GM12801 (cell line): ENCODE results near the gene ADAM23.

Source experiments
- TF ChIP-seq, protein P1 (sequence below): IDR thresholded peaks from one replicate; pipeline ENCODE4 v1.5.1; 2011; ENCODE audit warnings: control low read depth; ENCODE audit not compliant: insufficient read length; ENCODE audit errors: extremely low read depth

ADAM23 gene

DNA sequence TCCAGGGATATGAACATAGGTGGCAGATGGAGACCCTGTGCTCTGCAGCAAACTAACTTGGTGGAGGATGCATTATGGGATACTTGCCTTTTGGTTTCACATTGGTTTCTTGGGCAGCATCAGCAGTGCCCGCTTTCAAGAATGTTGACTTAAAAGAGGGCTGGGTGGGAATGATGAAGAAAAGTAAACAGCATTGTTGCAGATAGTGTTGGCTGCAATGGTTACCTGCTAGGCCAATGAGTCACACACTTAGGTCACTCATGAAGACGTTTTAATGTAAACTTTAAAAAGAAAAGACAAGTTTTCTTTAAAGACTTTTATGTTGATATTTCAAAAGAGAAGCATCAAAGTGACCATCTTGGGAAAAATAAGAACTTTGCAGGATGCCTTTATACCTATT is 172.8 kb downstream of the ADAM23 start:
- TF ChIP-seq, protein P1, sequence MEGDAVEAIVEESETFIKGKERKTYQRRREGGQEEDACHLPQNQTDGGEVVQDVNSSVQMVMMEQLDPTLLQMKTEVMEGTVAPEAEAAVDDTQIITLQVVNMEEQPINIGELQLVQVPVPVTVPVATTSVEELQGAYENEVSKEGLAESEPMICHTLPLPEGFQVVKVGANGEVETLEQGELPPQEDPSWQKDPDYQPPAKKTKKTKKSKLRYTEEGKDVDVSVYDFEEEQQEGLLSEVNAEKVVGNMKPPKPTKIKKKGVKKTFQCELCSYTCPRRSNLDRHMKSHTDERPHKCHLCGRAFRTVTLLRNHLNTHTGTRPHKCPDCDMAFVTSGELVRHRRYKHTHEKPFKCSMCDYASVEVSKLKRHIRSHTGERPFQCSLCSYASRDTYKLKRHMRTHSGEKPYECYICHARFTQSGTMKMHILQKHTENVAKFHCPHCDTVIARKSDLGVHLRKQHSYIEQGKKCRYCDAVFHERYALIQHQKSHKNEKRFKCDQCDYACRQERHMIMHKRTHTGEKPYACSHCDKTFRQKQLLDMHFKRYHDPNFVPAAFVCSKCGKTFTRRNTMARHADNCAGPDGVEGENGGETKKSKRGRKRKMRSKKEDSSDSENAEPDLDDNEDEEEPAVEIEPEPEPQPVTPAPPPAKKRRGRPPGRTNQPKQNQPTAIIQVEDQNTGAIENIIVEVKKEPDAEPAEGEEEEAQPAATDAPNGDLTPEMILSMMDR, result no peak

DNA sequence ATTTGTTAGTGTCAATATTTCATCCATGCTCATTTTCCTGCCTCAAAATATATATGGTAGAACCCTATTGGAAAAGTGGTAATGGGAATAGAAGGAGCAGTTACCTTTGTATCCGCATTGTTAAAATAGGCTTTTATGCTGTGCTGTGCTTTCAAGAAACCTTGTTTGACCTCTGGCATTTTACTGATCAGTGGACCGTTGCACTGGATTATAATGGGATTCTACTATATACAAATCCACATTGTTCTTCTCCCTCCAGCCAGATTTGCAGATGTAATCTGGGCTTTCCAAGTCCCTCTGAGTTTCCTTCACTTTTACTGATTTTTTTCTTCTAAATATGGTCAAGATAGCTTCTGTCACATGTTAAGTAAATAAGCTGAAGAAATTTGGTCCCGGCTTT is 175.7 kb downstream of the ADAM23 start:
- TF ChIP-seq, protein P1, result no peak

DNA sequence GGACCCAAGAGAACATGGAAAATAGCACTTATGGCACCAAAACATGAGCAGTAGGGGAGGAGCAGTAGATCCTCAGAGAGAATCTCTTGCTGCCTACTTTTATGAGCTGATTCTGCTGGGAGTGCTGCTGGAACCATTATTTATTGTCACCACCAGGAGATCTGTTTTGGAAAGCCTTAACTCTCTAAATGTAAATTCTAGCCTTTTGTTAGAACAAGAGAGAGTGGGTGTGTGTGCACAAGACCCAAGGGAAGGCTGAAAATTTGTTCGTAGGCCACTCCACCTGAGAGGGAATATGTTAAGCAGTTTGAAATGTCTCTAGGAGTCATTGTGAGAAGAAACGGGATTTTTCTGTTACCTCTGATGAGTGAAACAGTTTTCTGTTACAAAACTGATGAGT is 182.8 kb downstream of the ADAM23 start:
- TF ChIP-seq, protein P1, result no peak

DNA sequence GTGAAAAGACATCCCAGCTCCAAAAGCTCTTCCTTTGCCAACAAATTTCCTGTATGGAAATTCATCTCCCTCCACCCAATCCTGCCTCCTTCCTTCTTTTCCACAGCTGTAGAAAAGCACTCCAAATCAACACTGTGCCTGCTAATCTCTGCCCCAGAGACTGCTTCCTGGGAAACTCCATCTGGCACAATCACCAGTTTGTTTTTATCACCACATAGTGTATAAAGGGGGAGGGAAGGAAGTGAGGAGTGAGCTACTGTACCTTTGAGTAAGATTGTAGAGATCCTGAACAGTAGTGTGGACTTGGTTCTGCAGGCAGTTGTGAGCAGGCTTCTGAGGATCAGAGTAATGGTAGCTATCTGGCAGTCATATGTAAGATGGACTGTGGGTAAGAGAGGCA is 184.3 kb downstream of the ADAM23 start:
- TF ChIP-seq, protein P1, result no peak

DNA sequence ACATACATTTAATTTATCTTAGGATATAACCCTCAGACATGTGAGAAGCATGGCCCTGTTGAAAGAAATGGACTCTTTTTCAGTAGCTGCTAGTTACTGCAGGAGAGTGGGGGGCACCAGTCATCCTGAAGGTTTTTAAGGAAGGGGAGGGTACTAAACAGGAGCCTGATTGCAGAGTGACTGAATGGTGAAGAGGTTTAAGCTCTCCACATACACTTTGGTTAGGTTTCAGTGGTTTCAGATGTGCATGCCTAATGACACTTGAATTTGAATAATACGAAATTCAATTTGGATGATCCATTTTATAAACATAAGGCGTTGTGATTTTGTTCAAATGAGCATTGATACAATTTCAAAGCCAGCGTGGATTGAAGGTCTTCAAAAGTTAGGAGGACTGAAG is 188.0 kb downstream of the ADAM23 start:
- TF ChIP-seq, protein P1, result no peak

DNA sequence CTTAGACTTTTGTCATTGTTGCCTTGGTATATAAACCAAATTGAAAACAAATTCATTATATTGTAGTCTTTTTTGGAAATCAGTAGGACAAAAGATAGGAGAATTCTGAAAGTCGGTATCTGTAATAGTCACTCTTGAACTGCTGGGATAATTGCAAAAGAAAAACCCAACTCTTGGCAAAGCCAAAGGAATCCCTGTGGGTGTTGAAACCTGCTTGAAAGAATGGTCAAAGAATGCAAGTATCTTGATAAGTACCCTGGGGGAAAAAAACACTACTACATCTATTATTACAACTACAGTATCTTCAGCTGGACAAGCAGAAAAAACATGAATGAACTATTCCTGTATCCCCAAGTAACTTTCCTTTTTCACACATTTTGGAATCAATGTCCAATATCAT is 191.7 kb downstream of the ADAM23 start:
- TF ChIP-seq, protein P1, result no peak

DNA sequence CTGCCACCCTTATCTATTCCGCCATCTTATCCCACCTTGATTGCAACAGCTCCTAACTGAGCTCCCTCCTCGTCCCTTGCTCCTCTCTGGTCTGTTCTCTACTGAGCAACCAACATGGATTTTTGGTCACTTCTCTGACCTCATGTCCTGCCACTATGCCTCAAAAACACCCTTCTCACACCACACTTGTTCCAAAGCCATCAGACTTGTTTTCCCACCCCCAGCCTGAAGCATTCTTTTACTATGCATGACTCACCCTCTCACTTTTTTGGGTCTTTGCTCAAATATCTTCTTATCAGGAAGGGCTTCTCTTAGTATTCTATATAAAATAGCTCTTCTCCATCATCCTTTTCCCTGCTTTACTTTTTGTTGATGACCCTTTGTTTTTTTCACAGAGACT is 196.3 kb downstream of the ADAM23 start:
- TF ChIP-seq, protein P1, result no peak

DNA sequence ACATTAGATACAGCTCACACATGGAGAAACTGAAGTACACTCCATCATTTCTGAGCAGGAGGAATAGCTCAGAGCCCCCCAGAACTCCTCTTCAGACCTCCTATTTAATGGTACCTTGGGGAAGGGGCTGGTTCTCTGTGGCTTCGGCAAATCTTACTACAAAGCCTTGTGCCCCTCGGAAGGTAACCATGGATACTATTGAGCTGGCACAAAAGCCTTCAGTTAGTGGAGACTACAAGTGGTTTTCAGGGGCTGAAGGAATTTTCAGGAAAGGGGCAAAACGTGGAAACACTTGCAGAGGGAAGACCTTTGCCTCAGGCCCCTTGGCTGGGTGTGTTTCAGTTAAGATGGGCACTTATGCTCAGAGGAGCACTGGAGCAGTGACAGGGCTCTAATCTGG is 197.9 kb downstream of the ADAM23 start:
- TF ChIP-seq, protein P1, result no peak
